Measurements from ENCODE around the gene TMTC1. TPM values are rescaled to one million over a fixed set of nuclear protein-coding genes. Genes with fewer than 3 reads are reported as not detected.
A peak's percentile ranks its signal among the peaks of the same experiment; 100 is the strongest.

Gene TMTC1
- total and polyA plus RNA-seq, 2 donors (not counting 1 experiment from before 2014, with no cell fraction given), result 62.2 to 222 TPM

DNA sequence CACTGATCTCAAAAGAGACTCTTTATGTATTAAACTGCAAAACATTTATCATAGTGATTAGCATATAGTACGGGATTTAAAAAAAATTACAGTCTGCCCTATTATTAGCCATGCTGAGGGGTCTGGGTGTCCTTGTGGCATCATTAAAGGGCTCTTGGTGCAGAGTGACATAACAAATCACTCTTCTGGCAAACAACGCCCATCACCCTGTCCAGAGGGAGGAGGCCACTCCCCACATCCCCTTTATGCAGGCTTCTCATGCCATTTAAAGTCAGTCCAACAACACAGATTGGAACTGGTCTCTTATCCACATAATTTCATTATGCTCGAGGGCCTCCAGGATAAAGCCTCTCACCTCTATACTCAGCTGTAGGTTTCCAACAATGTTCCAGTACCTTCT lies 51.1 kb downstream of the TMTC1 start:
- H3K4me2 ChIP-seq (ENCODE audit: extremely low read depth, insufficient read depth, low read length), result no peak overlapping the region
- H3K4me3 ChIP-seq (replicated peaks in 1 of 4; ENCODE audit: control extremely low read depth in 1 of 4, insufficient read depth in 1 of 4, low read depth in 3 of 4, low read length in 4 of 4), result no peak overlapping the region
- TF ChIP-seq, protein P1, sequence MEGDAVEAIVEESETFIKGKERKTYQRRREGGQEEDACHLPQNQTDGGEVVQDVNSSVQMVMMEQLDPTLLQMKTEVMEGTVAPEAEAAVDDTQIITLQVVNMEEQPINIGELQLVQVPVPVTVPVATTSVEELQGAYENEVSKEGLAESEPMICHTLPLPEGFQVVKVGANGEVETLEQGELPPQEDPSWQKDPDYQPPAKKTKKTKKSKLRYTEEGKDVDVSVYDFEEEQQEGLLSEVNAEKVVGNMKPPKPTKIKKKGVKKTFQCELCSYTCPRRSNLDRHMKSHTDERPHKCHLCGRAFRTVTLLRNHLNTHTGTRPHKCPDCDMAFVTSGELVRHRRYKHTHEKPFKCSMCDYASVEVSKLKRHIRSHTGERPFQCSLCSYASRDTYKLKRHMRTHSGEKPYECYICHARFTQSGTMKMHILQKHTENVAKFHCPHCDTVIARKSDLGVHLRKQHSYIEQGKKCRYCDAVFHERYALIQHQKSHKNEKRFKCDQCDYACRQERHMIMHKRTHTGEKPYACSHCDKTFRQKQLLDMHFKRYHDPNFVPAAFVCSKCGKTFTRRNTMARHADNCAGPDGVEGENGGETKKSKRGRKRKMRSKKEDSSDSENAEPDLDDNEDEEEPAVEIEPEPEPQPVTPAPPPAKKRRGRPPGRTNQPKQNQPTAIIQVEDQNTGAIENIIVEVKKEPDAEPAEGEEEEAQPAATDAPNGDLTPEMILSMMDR (conservative IDR thresholded peaks at IDR 0.05 in 1 of 2, IDR thresholded peaks at IDR 0.05 in 1 of 2; ENCODE audit: low read depth in 1 of 2, low read length in 2 of 2), result no peak
- no peak for TF ChIP-seq EZH2 (IDR thresholded peaks at IDR 0.05; ENCODE audit: low read length, missing control alignments)
- no peaks in the 10 kb centered on the region for H3K4me1 ChIP-seq (ENCODE audit: control insufficient read depth, extremely low read depth, insufficient read depth, low read length)
- no peak overlapping the region for H3K9ac ChIP-seq (ENCODE audit: insufficient read depth, low read length)
- no peak overlapping the region for H2AFZ ChIP-seq (ENCODE audit: low read length)
- DNase-seq (ENCODE audit: low read depth in 2 of 2), result no peak
- H3K9me3 ChIP-seq (ENCODE audit: control insufficient read depth, insufficient read depth, low read depth, low read length), result no peaks in the 10 kb centered on the region
- peaks cover 3% of the 10 kb centered on the region for H3K36me3 ChIP-seq (ENCODE audit: control insufficient read depth, insufficient read depth, low read length)
- no peak overlapping the region for H3K27ac ChIP-seq (ENCODE audit: insufficient read depth, low read length)
- H4K20me1 ChIP-seq (ENCODE audit: control insufficient read depth, extremely low read depth, insufficient read depth, low read length), result no peaks in the 10 kb centered on the region
- no peaks in the 10 kb centered on the region for H3K79me2 ChIP-seq (ENCODE audit: control insufficient read depth, insufficient read depth, low read length)
- no peaks in the 10 kb centered on the region for H3K27me3 ChIP-seq (ENCODE audit: control insufficient read depth, insufficient read depth, low read length)

DNA sequence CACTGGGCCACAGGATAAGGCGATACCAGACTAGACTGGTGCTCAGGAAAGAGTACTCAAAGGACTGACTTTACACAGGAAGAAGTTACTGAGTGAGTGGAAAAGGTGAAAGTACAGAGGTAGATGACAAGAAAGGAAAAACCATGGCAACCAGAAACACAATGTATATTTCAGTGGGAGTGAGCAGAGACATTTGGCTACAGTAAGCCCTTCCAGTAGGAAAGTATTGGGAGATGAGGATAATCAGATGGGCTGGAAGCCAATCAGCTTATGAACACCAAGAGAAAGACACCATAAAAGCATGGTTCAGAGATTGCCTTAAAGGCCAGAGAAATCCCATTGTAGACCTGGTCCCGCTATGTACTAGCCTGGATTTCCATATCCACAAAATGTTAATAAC lies 51.6 kb downstream of the TMTC1 start:
- Histone ChIP-seq H2AFZ (ENCODE audit: low read length) (no peak overlapping the region), H3K9me3 (ENCODE audit: control insufficient read depth, insufficient read depth, low read depth, low read length) (no peaks in the 10 kb centered on the region), H3K79me2 (ENCODE audit: control insufficient read depth, insufficient read depth, low read length) (no peaks in the 10 kb centered on the region), H3K27ac (ENCODE audit: insufficient read depth, low read length) (no peak overlapping the region), H3K27me3 (ENCODE audit: control insufficient read depth, insufficient read depth, low read length) (no peaks in the 10 kb centered on the region), H3K4me3 (replicated peaks in 1 of 4; ENCODE audit: control extremely low read depth in 1 of 4, insufficient read depth in 1 of 4, low read depth in 3 of 4, low read length in 4 of 4) (no peak overlapping the region), H3K4me1 (ENCODE audit: control insufficient read depth, extremely low read depth, insufficient read depth, low read length) (no peaks in the 10 kb centered on the region), H3K4me2 (ENCODE audit: extremely low read depth, insufficient read depth, low read length) (no peak overlapping the region), H4K20me1 (ENCODE audit: control insufficient read depth, extremely low read depth, insufficient read depth, low read length) (no peaks in the 10 kb centered on the region), H3K9ac (ENCODE audit: insufficient read depth, low read length) (no peak overlapping the region), H3K36me3 (ENCODE audit: control insufficient read depth, insufficient read depth, low read length) (peaks cover 3% of the 10 kb centered on the region)
- TF ChIP-seq EZH2 (IDR thresholded peaks at IDR 0.05; ENCODE audit: low read length, missing control alignments), result no peak
- TF ChIP-seq, protein P1 (conservative IDR thresholded peaks at IDR 0.05 in 1 of 2, IDR thresholded peaks at IDR 0.05 in 1 of 2; ENCODE audit: low read depth in 1 of 2, low read length in 2 of 2), result no peak
- DNase-seq (ENCODE audit: low read depth in 2 of 2), result peak; percentile 44 to 63

DNA sequence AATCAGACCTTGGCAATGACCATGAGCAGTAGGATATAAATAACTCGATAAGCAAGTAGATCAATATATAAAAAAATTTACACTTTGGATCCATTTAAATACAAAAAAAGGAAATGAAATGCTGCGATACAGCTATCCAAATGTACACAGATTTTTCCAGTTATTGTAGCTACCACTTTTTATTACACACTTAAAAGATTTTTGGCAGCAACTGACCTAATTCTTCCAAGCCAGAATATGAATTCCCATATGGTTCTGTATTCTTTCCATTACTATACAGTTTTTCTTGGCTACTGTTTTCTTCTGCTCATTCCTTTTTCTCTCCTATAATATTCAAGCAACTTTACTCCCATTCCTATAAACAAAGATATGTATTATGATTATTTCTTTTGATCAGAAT lies 52.2 kb downstream of the TMTC1 start:
- Histone ChIP-seq H3K4me2 (ENCODE audit: extremely low read depth, insufficient read depth, low read length) (no peak overlapping the region), H3K4me3 (replicated peaks in 1 of 4; ENCODE audit: control extremely low read depth in 1 of 4, insufficient read depth in 1 of 4, low read depth in 3 of 4, low read length in 4 of 4) (no peak overlapping the region), H3K4me1 (ENCODE audit: control insufficient read depth, extremely low read depth, insufficient read depth, low read length) (no peaks in the 10 kb centered on the region), H3K36me3 (ENCODE audit: control insufficient read depth, insufficient read depth, low read length) (peaks cover 3% of the 10 kb centered on the region), H4K20me1 (ENCODE audit: control insufficient read depth, extremely low read depth, insufficient read depth, low read length) (no peaks in the 10 kb centered on the region), H3K27me3 (ENCODE audit: control insufficient read depth, insufficient read depth, low read length) (no peaks in the 10 kb centered on the region), H3K9ac (ENCODE audit: insufficient read depth, low read length) (no peak overlapping the region), H2AFZ (ENCODE audit: low read length) (no peak overlapping the region), H3K9me3 (ENCODE audit: control insufficient read depth, insufficient read depth, low read depth, low read length) (no peaks in the 10 kb centered on the region), H3K79me2 (ENCODE audit: control insufficient read depth, insufficient read depth, low read length) (no peaks in the 10 kb centered on the region), H3K27ac (ENCODE audit: insufficient read depth, low read length) (no peak overlapping the region)
- DNase-seq (ENCODE audit: low read depth in 2 of 2), result no peak
- TF ChIP-seq, protein P1 (conservative IDR thresholded peaks at IDR 0.05 in 1 of 2, IDR thresholded peaks at IDR 0.05 in 1 of 2; ENCODE audit: low read depth in 1 of 2, low read length in 2 of 2), result no peak
- TF ChIP-seq EZH2 (IDR thresholded peaks at IDR 0.05; ENCODE audit: low read length, missing control alignments), result no peak
